HL-60 (cell line): ENCODE results near the gene KRT24.

ENCODE experiments used
- DNase-seq, 2 experiments: peaks; one replicate each; pipeline ENCODE4 v3.0.0-alpha.2; 2010 to 2020; ENCODE audit warnings: low read depth in 1 of 2, low spot score in 1 of 2
- H3K27ac ChIP-seq: fragments of 250-450 bp; sonication (Bioruptor Pico); replicated peaks from 2 replicates; pipeline ENCODE4 v1.5.1; 2020; ENCODE audit warnings: mild to moderate bottlenecking, moderate library complexity
- H3K27me3 ChIP-seq: fragments of 250-450 bp; sonication (Bioruptor Pico); 2 replicates; pipeline ENCODE4 v1.5.1; 2021; ENCODE audit warnings: mild to moderate bottlenecking, moderate library complexity; ENCODE audit not compliant: insufficient read depth, poor library complexity, severe bottlenecking
- H3K4me3 ChIP-seq: replicated peaks from 2 replicates; pipeline ENCODE4 v1.5.1; 2011; ENCODE audit warnings: mild to moderate bottlenecking, control low read depth, low read length; ENCODE audit not compliant: insufficient read depth
- CTCF ChIP-seq: IDR thresholded peaks from one replicate; pipeline ENCODE4 v1.5.1; 2011; ENCODE audit warnings: low read length, control low read depth, inconsistent platforms; ENCODE audit not compliant: insufficient read depth
- GABPA ChIP-seq: IDR thresholded peaks from 2 replicates; pipeline ENCODE4 v1.6.1; 2012; ENCODE audit warnings: low read depth
- POLR2AphosphoS5 ChIP-seq: IDR thresholded peaks from 2 replicates; pipeline ENCODE4 v1.6.1; 2012; ENCODE audit warnings: low read depth
- REST ChIP-seq: IDR thresholded peaks from 2 replicates; pipeline ENCODE4 v1.6.1; 2012; ENCODE audit warnings: low read depth; ENCODE audit not compliant: insufficient replicate concordance
- SPI1 ChIP-seq: IDR thresholded peaks from 2 replicates; pipeline ENCODE4 v1.6.1; 2012; ENCODE audit warnings: low read depth, mild to moderate bottlenecking, borderline replicate concordance

KRT24 gene

GRCh38 chr17:40720899-40721298, 17.3 kb upstream of the KRT24 start:
- Histone ChIP-seq H3K27me3 (peaks cover 4% of the 10 kb centered on the region), H3K4me3 (no peak overlapping the region), H3K27ac (no peak overlapping the region)
- no peak for TF ChIP-seq REST
- TF ChIP-seq CTCF: no peak
- no peak for TF ChIP-seq SPI1
- no peak for TF ChIP-seq POLR2AphosphoS5
- no peak for TF ChIP-seq GABPA
- no peak for DNase-seq

GRCh38 chr17:40718930-40719329, 15.4 kb upstream of the KRT24 start:
- TF ChIP-seq POLR2AphosphoS5: no peak
- Histone ChIP-seq H3K27ac (no peak overlapping the region), H3K27me3 (peaks cover 1% of the 10 kb centered on the region), H3K4me3 (no peak overlapping the region)
- no peak for DNase-seq

- DNase-seq: no peak
- Histone ChIP-seq H3K27ac (no peak overlapping the region), H3K27me3 (peaks cover 7% of the 10 kb centered on the region), H3K4me3 (no peak overlapping the region)
- TF ChIP-seq GABPA (no peak), POLR2AphosphoS5 (no peak), CTCF (no peak), SPI1 (no peak), REST (no peak)
Observed at GRCh38 chr17:40717776-40718175, 14.2 kb upstream of the KRT24 start.

GRCh38 chr17:40714473-40714872, 10.9 kb upstream of the KRT24 start:
- H3K27me3 ChIP-seq: peaks cover 7% of the 10 kb centered on the region
- no peak overlapping the region for H3K4me3 ChIP-seq
- no peak for TF ChIP-seq CTCF
- no peak for TF ChIP-seq GABPA
- no peak for TF ChIP-seq SPI1
- TF ChIP-seq REST: no peak
- TF ChIP-seq POLR2AphosphoS5: no peak
- H3K27ac ChIP-seq: no peak overlapping the region
- no peak for DNase-seq
